Activated CD8-positive, alpha-beta T cell treated with anti-CD3 and anti-CD28 coated beads for 36 hours (primary cell): ENCODE measurements around the gene PAPSS1. TPM values are rescaled to one million over a fixed set of nuclear protein-coding genes. Genes with fewer than 3 reads are reported as not detected.

Experiments used
- ATAC-seq: fragments of 200-7000 bp; cut with Tn5 transposase; one replicate; pipeline ENCODE4 v1.10.0; 2021; ENCODE audit warnings: mild to moderate bottlenecking, moderate library complexity
- CTCF ChIA-PET: fragments of 350-600 bp; sonication (Branson Sonifier 250); formaldehyde crosslinking; loops from one replicate; lab custom pipeline; 2021; ENCODE audit warnings: antibody characterized with exemption; lab: Charles Lee
- POLR2A ChIA-PET: fragments of 350-600 bp; sonication (Branson Sonifier 250); formaldehyde crosslinking; loops from one replicate; lab custom pipeline; 2021; ENCODE audit warnings: antibody characterized with exemption; lab: Charles Lee
- DNase-seq: peaks from one replicate; pipeline ENCODE4 v3.0.0-alpha.2; 2020
- H3K27ac Mint-ChIP-seq: one replicate; pipeline ENCODE4 v1.8.0; 2021; ENCODE audit warnings: mild to moderate bottlenecking, mixed read lengths
- H3K27me3 Mint-ChIP-seq: one replicate; pipeline ENCODE4 v1.8.0; 2021; ENCODE audit warnings: mixed read lengths
- H3K36me3 Mint-ChIP-seq: one replicate; pipeline ENCODE4 v1.8.0; 2021; ENCODE audit warnings: low read depth, mixed read lengths
- H3K4me1 Mint-ChIP-seq: one replicate; pipeline ENCODE4 v1.8.0; 2021; ENCODE audit warnings: low read depth, mixed read lengths
- H3K4me3 Mint-ChIP-seq: one replicate; pipeline ENCODE4 v1.8.0; 2021; ENCODE audit warnings: mild to moderate bottlenecking, moderate library complexity, mixed read lengths
- H3K9me3 Mint-ChIP-seq: one replicate; pipeline ENCODE4 v1.8.0; 2021; ENCODE audit warnings: mixed read lengths
- CTCF ChIP-seq: fragments of 200-600 bp; IDR thresholded peaks from one replicate; pipeline ENCODE4 v1.8.0; 2022; ENCODE audit warnings: antibody characterized with exemption, mild to moderate bottlenecking
- intact Hi-C: fragments of 100-400 bp; cut with micrococcal nuclease; formaldehyde crosslinking; loops from one replicate; pipeline ENCODE4 v1.10.0; 2022
- total RNA-seq, 2 experiments: library from RNA; stranded (reverse); gene quantifications; one replicate each; pipeline ENCODE4 v1.2.3, GENCODE V29; 2021

PAPSS1 gene
- total RNA-seq, 2 experiments from 2014 or later, result 29.5 to 31.1 TPM

DNA sequence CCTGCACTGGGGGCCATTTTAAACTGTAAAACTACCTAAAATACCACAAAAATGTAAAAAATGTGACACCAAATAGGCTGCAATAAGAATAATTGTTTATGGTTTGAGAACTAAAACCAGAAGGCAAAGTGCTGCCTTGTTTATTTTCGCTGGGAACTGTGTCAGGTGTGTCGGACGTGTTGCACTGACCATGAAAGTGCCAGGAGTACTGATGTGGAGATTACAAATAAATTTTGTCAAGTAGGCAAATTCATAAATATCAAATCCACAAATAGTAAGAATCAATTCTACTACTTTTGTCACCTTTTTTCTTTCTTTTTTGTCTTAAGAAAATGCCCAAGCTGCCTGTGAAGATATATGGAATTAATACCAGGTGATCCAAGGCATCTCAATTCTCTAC, 37.7 kb downstream of the PAPSS1 start:
- DNase-seq, result no peak
- intact Hi-C loops, result no loop called here
- Mint-ChIP-seq H3K9me3 (peaks cover 18% of the 10 kb centered on the region), H3K27me3 (no peaks in the 10 kb centered on the region), H3K27ac (no peak overlapping the region), H3K36me3 (peaks cover 53% of the 10 kb centered on the region), H3K4me3 (no peak overlapping the region), H3K4me1 (no peaks in the 10 kb centered on the region)
- ATAC-seq, result no peak
- ChIA-PET CTCF (interaction anchor here (0.9 to 1.3 kb wide), 2 partner anchors 55 to 185 kb away, joined by 3 read pairs; no protein-coding TSS in a partner anchor), POLR2A (no interaction called here)
- no peak for TF ChIP-seq CTCF

DNA sequence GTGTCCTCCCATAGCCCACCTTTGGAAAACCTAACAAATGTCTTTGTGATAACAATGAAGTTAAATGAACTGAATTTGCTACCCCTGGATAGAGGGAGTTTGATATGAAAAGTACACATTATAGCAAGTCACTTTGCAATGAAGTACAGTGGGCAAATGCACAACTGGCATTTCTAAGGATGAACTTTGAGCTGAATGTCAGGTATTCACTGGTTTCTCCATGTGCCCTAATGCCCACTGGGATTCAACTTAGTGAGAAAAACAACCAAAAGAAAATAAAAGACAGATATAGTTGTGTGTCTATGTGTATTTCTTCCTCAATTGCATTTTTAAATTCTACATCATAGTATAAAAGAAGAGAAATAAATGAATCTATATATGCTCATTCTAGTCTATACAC, 51.0 kb downstream of the PAPSS1 start:
- ChIA-PET POLR2A (interaction anchor here (0.6 kb wide), 1 partner anchor 908 kb away, joined by 3 read pairs; no protein-coding TSS in a partner anchor), CTCF (interaction anchor here (1.4 kb wide), 1 partner anchor 9 kb away, joined by 3 read pairs; no protein-coding TSS in a partner anchor)
- DNase-seq (no peak), ATAC-seq (no peak)
- Mint-ChIP-seq H3K4me1 (no peaks in the 10 kb centered on the region), H3K36me3 (peaks cover 8% of the 10 kb centered on the region), H3K4me3 (no peak overlapping the region), H3K27me3 (no peaks in the 10 kb centered on the region), H3K27ac (no peak overlapping the region), H3K9me3 (no peaks in the 10 kb centered on the region)
- intact Hi-C loops, result no loop called here
- TF ChIP-seq CTCF, result no peak

DNA sequence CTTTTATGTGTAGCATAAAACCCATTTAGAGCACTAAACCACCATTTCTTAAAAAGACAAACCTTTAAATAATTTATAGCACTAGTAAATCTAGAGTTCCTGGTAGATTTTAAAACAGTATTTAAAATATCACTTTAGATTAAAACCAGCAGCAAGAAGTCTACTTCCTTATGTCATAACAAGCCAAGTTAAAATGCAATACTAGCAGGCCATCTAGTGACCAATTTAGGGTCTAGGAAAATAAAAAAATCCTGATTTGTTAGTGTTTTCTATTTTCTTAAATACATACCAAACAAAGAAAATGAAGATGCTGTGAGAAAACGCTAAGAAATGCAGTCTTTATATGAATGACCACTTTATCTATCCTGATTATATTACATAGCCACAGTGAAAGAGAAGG, 53.9 kb downstream of the PAPSS1 start:
- Mint-ChIP-seq H3K9me3 (no peaks in the 10 kb centered on the region), H3K36me3 (peaks cover 2% of the 10 kb centered on the region), H3K27me3 (no peaks in the 10 kb centered on the region), H3K4me1 (no peaks in the 10 kb centered on the region), H3K4me3 (no peak overlapping the region), H3K27ac (no peak overlapping the region)
- POLR2A ChIA-PET, result interaction anchor here (0.7 kb wide), 1 partner anchor 716 kb away, joined by 4 read pairs; no protein-coding TSS in a partner anchor
- ATAC-seq (no peak), DNase-seq (no peak)
- intact Hi-C loops, result no loop called here
- CTCF ChIA-PET, result no interaction called here
- no peak for TF ChIP-seq CTCF

GRCh38 chr4:107665001-107665400, 55.0 kb downstream of the PAPSS1 start:
- intact Hi-C loops, result no loop called here
- no peak overlapping the region for H3K4me3 Mint-ChIP-seq
- DNase-seq (no peak), ATAC-seq (no peak)
- no peaks in the 10 kb centered on the region for H3K4me1 Mint-ChIP-seq
- POLR2A ChIA-PET, result no interaction called here
- H3K36me3 Mint-ChIP-seq, result peaks cover 2% of the 10 kb centered on the region
- no peak for TF ChIP-seq CTCF
- no peak overlapping the region for H3K27ac Mint-ChIP-seq
- H3K9me3 Mint-ChIP-seq, result no peaks in the 10 kb centered on the region
- no peaks in the 10 kb centered on the region for H3K27me3 Mint-ChIP-seq
- CTCF ChIA-PET, result no interaction called here

DNA sequence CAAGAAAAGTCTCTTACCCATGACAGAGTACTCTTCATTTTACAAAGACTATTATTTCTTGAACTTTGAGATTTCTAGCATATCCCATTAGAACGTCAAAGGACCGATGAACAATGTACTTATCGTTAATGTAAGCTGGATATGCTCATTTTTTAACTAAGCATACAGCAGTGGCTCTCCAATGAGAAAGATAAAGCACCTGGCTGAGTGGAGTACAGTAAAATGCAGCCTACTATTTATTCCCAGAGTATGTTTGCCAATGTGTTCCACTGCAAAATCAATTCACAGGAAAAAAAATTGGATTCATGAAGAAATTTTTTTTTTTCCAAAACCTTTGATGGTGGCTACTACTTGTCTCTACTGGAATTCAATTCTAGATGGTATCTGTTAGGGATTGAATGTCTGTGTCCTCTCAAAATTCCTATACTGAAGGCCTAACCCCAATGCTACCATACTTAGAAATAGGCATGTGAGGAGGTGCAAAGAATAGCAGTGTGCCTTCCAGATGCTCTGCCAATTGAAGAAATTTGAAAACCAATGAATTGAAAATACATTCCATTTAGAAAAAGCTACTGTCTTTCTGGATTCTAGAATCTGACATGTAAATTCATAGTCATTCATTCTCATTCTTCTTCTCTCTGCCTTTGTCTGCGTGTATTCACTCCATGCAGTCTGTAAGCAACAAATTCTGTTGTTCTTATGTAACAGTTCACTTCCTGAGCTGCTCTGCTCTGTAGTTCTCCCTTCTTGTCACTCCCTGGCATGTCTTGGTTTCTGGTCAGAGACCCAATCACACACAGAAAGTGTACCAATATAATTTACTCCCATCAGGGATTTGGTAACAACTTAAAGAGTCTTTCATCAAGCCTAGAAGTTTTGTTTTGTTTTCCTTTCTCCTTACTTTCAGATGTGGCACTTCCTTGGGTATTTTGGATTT, 61.4 kb downstream of the PAPSS1 start:
- Mint-ChIP-seq H3K27me3 (no peaks in the 10 kb centered on the region), H3K4me1 (no peaks in the 10 kb centered on the region), H3K9me3 (no peaks in the 10 kb centered on the region), H3K27ac (no peak overlapping the region), H3K4me3 (no peak overlapping the region), H3K36me3 (peaks cover 15% of the 10 kb centered on the region)
- ChIA-PET CTCF (no interaction called here), POLR2A (no interaction called here)
- DNase-seq (no peak), ATAC-seq (no peak)
- intact Hi-C loops, result no loop called here
- no peak for TF ChIP-seq CTCF
